RWPE2 (cell line): ENCODE data around the gene CWC15.
"Not testable (repeated sequence)": the region's sequence is repeated elsewhere in the genome, so short reads cannot be mapped to it uniquely, and the experiment has no call there.

Experiments
- ATAC-seq: fragments of 200-7000 bp; cut with Tn5 transposase; 3 replicates; pipeline ENCODE4 v1.9.1; 2021; ENCODE audit warnings: low read depth
- DNase-seq: peaks from one replicate; pipeline ENCODE4 v3.0.0-alpha.2; 2020; ENCODE audit warnings: low spot score
- H3K27ac ChIP-seq: fragments of 450-650 bp; 2 replicates; pipeline ENCODE4 v1.5.1; 2017; ENCODE audit warnings: mild to moderate bottlenecking; ENCODE audit not compliant: poor library complexity, severe bottlenecking
- H3K27me3 ChIP-seq: fragments of 250-450 bp; sonication (Bioruptor Pico); 2 replicates; pipeline ENCODE4 v1.5.1; 2021; ENCODE audit warnings: mild to moderate bottlenecking, moderate library complexity; ENCODE audit not compliant: insufficient read depth, poor library complexity, severe bottlenecking
- H3K36me3 ChIP-seq: fragments of 250-450 bp; sonication (Bioruptor Pico); 2 replicates; pipeline ENCODE4 v1.5.1; 2020; ENCODE audit warnings: low read depth, mild to moderate bottlenecking, moderate library complexity
- H3K4me1 ChIP-seq: fragments of 250-450 bp; sonication (Bioruptor Pico); 2 replicates; pipeline ENCODE4 v1.5.1; 2021; ENCODE audit warnings: mild to moderate bottlenecking, moderate library complexity; ENCODE audit not compliant: insufficient read depth, poor library complexity, severe bottlenecking
- H3K4me3 ChIP-seq: fragments of 250-450 bp; sonication (Bioruptor Pico); 2 replicates; pipeline ENCODE4 v1.5.1; 2021; ENCODE audit warnings: mild to moderate bottlenecking, moderate library complexity; ENCODE audit not compliant: severe bottlenecking
- H3K9me3 ChIP-seq: fragments of 250-450 bp; sonication (Bioruptor Pico); 2 replicates; pipeline ENCODE4 v1.5.1; 2021; ENCODE audit warnings: mild to moderate bottlenecking, moderate library complexity; ENCODE audit not compliant: severe bottlenecking
- CTCF ChIP-seq: fragments of 450-650 bp; IDR thresholded peaks from one replicate; pipeline ENCODE4 v1.5.1; 2017; ENCODE audit warnings: mild to moderate bottlenecking, moderate library complexity; ENCODE audit not compliant: poor library complexity, severe bottlenecking

CWC15 gene

GRCh38 chr11:94933223-94934130, 39.9 kb downstream of the CWC15 start:
- Histone ChIP-seq H3K4me1 (no peaks in the 10 kb centered on the region), H3K36me3 (no peaks in the 10 kb centered on the region), H3K4me3 (no peak overlapping the region), H3K27me3 (no peaks in the 10 kb centered on the region), H3K9me3 (no peaks in the 10 kb centered on the region), H3K27ac (no peak overlapping the region)
- DNase-seq (no peak), ATAC-seq (peak; percentile 36; the same call in 1 of the 3 replicates)
- TF ChIP-seq CTCF, result no peak

GRCh38 chr11:94932503-94932902, 40.9 kb downstream of the CWC15 start:
- TF ChIP-seq CTCF, result no peak
- no peaks in the 10 kb centered on the region for H3K4me1 ChIP-seq
- H3K36me3 ChIP-seq, result no peaks in the 10 kb centered on the region
- no peak for ATAC-seq
- no peaks in the 10 kb centered on the region for H3K9me3 ChIP-seq
- H3K4me3 ChIP-seq, result no peak overlapping the region
- DNase-seq, result no peak
- H3K27ac ChIP-seq, result no peak overlapping the region
- H3K27me3 ChIP-seq, result no peaks in the 10 kb centered on the region

GRCh38 chr11:94932072-94932471, 41.3 kb downstream of the CWC15 start:
- H3K4me1 ChIP-seq, result not testable (repeated sequence)

GRCh38 chr11:94928117-94928990, 45.0 kb downstream of the CWC15 start:
- no peak for TF ChIP-seq CTCF
- no peaks in the 10 kb centered on the region for H3K36me3 ChIP-seq

More at GRCh38 chr11:94932072-94932471, 41.3 kb downstream of the CWC15 start:
- H3K4me3 ChIP-seq, H3K36me3 ChIP-seq, H3K9me3 ChIP-seq, DNase-seq, H3K27ac ChIP-seq, H3K27me3 ChIP-seq, ATAC-seq: not testable (repeated sequence)

GRCh38 chr11:94926698-94927237, 46.6 kb downstream of the CWC15 start:
- Histone ChIP-seq H3K4me3 (no peak overlapping the region), H3K27me3 (no peaks in the 10 kb centered on the region), H3K27ac (no peak overlapping the region), H3K4me1 (no peaks in the 10 kb centered on the region), H3K36me3 (no peaks in the 10 kb centered on the region), H3K9me3 (no peaks in the 10 kb centered on the region)
- ATAC-seq, result peak; percentile 21; the same call in 1 of the 3 replicates
- DNase-seq, result no peak
- TF ChIP-seq CTCF, result no peak

More at GRCh38 chr11:94928117-94928990, 45.0 kb downstream of the CWC15 start:
- ATAC-seq, result no peak
- no peak for DNase-seq
- no peaks in the 10 kb centered on the region for H3K27me3 ChIP-seq
- no peak overlapping the region for H3K27ac ChIP-seq
- H3K4me3 ChIP-seq, result no peak overlapping the region
- no peaks in the 10 kb centered on the region for H3K4me1 ChIP-seq
- H3K9me3 ChIP-seq, result no peaks in the 10 kb centered on the region
